Fibroblast of skin of abdomen (primary cell): ENCODE measurements around the gene MLXIPL. TPM values are rescaled to one million over a fixed set of nuclear protein-coding genes. Genes with fewer than 3 reads are reported as not detected.
"Not testable (repeated sequence)": the region's sequence is repeated elsewhere in the genome, so short reads cannot be mapped to it uniquely, and the experiment has no call there.

ENCODE experiments used
- DNase-seq: peaks from one replicate; pipeline ENCODE4 v3.0.0-alpha.2; 2013
- polyA plus RNA-seq, 2 experiments: library from polyadenylated mRNA; unstranded; fragments of 120-200 nt; gene quantifications; one replicate each; pipeline ENCODE4 v1.2.1, GENCODE V29; 2013; ENCODE audit not compliant: insufficient read length in 2 of 2

The MLXIPL gene
- not detected for polyA plus RNA-seq (2013, experiment 1 of 2; ENCODE audit: insufficient read length)
- polyA plus RNA-seq (2013, experiment 2 of 2; ENCODE audit: insufficient read length) = 0.05 TPM

- DNase-seq = no peak
Observed at GRCh38 chr7:73623798-73624668, at the start of gene MLXIPL. Gene MLXIPL (minus strand): TSS chr7:73624522. CDS start chr7:73624492, 30 bp downstream.

- no peak for DNase-seq
Observed at GRCh38 chr7:73671857-73672445, 47.6 kb upstream of the MLXIPL start.

GRCh38 chr7:73671322-73671661 is 47.0 kb upstream of the MLXIPL start:
- DNase-seq = no peak

- DNase-seq = no peak
Observed at GRCh38 chr7:73669858-73670385, 45.6 kb upstream of the MLXIPL start.

GRCh38 chr7:73669288-73669701 is 45.0 kb upstream of the MLXIPL start:
- DNase-seq = no peak

- DNase-seq = no peak
Observed at GRCh38 chr7:73668886-73669230, 44.5 kb upstream of the MLXIPL start.

GRCh38 chr7:73668103-73668885 is 44.0 kb upstream of the MLXIPL start:
- DNase-seq = peak; percentile 6

GRCh38 chr7:73667344-73668102 is 43.2 kb upstream of the MLXIPL start, which contains the start of gene VPS37D:
Gene VPS37D (plus strand): TSS chr7:73667831. CDS start chr7:73667959, 128 bp downstream.
- DNase-seq = peak; percentile 90

- DNase-seq = no peak
Observed at GRCh38 chr7:73663033-73663432, 38.7 kb upstream of the MLXIPL start.

GRCh38 chr7:73660594-73660993 is 36.3 kb upstream of the MLXIPL start:
- not testable (repeated sequence) for DNase-seq

- DNase-seq = no peak
Observed at GRCh38 chr7:73659983-73660382, 35.7 kb upstream of the MLXIPL start.

- not testable (repeated sequence) for DNase-seq
Observed at GRCh38 chr7:73655309-73655708, 31.0 kb upstream of the MLXIPL start.

- DNase-seq = no peak
Observed at GRCh38 chr7:73652541-73652949, 28.2 kb upstream of the MLXIPL start.

GRCh38 chr7:73650524-73650923 is 26.2 kb upstream of the MLXIPL start:
- DNase-seq = no peak

- DNase-seq = no peak
Observed at GRCh38 chr7:73649576-73649975, 25.3 kb upstream of the MLXIPL start.

- DNase-seq = no peak
Observed at GRCh38 chr7:73648593-73649332, 24.4 kb upstream of the MLXIPL start.

- DNase-seq = no peak
Observed at GRCh38 chr7:73647725-73648592, 23.6 kb upstream of the MLXIPL start.

- DNase-seq = no peak
Observed at GRCh38 chr7:73646785-73647724, 22.7 kb upstream of the MLXIPL start.

- no peak for DNase-seq
Observed at GRCh38 chr7:73645643-73646174, 21.4 kb upstream of the MLXIPL start.
